HG03521 (cell line): ENCODE data around the gene TBC1D5.
"Not testable (repeated sequence)": the region's sequence is repeated elsewhere in the genome, so short reads cannot be mapped to it uniquely, and the experiment has no call there.

Source experiments
- ATAC-seq: cut with Tn5 transposase; IDR thresholded peaks from one replicate; pipeline ENCODE4 v1.9.1; 2021; ENCODE audit warnings: mild to moderate bottlenecking, moderate library complexity; ENCODE audit not compliant: unreplicated experiment

The TBC1D5 gene

DNA sequence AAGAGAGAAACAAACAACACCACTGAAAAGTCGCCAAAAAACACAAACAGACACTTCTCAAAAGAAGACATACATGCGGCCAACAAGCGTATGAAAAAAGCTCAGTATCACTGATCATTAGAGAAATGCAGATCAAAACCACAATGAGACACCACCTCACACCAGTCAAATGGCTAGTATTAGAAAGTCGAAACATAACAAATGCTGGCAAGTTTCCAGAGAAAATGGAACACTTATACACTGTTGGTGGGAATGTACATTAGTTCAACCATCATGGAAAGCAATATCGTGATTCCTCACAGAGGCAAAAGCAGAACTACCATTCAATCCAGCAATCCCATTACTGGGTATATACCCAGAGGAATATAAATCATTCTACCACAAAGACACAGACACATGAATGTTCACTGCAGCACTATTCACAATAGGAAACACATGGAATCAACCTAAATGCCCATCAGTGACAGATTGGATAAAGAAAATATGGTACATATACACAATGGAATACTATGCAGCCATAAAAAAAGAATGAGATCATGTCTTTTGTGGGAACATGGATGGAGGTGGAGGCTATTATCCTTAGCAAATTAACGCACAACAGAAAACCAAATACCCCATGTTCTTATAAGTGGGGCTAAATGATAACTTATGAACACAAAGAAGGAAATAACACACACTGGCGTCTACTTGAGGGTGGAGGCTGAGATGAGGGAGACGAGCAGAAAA is 93.6 kb downstream of the TBC1D5 start:
- not testable (repeated sequence) for ATAC-seq

DNA sequence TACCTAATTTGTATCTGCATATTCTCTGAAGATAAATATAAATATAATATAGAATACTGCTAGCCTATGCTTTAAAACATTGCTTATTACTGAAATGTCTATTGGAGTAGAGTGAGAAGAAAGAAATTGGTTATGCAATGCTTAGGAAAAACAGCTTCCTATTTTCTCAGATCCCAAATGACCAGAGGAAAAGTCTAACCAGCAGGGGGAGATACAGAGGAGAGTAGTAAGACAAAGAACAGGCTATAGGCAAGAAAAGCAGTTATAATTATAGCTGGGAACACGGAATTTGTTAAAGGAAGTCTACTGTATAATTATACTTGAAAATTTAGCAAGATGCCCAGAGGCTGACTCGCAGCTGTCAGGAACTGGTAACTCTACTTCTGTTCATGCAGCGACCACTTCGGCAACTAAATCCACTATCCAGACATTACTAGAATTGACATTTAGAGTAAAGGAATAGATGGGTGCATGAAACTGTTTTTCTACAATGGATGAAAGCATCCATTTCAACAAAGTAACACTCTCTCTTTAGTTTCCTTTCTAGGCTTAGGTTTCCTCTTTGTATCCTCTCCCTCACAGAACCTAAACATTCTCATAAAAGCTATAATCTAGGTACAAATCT is 97.2 kb downstream of the TBC1D5 start:
- no peak for ATAC-seq

- ATAC-seq = no peak
These were observed 98.7 kb downstream of the TBC1D5 start for GRCh38 chr3:17643691-17644090.

- ATAC-seq = no peak
These were observed 100.0 kb downstream of the TBC1D5 start for GRCh38 chr3:17642474-17642873.

DNA sequence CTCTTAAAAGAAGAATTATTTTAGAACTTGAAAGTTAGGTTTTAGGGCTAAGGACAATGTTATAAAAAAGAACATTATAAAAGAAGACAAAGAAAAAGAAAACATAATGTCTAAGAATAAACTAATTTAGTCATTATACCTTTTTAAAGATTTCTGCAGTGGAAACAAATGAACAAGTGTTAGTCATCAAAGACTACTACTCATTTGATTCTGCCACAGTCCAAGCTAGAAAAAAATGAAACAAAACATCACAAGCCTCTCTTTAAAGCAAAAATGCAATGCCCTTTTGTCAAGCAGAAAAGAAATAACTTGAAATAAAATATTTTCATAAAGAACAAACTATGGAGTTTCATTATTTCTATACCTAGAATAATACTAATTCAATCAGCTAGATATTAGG is 102.0 kb downstream of the TBC1D5 start:
- ATAC-seq = no peak

DNA sequence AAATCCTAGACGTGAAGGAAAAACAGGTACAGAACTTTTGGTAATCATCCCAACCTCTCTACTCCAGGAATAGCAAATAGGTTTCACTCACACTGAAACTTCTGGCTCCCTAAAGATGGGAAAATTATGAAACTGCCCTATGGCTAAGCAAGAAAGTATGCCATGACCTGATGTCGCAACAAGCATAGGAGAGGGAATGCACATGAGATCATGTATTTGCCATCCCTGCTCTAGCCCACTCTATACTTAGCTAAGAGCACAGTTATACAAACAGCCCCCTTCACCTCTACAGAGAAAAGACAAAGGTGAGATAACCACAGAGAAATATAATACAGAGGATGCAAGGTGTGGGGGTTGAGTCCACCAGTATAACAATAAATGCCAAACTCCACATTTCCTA is 102.7 kb downstream of the TBC1D5 start:
- ATAC-seq = no peak

DNA sequence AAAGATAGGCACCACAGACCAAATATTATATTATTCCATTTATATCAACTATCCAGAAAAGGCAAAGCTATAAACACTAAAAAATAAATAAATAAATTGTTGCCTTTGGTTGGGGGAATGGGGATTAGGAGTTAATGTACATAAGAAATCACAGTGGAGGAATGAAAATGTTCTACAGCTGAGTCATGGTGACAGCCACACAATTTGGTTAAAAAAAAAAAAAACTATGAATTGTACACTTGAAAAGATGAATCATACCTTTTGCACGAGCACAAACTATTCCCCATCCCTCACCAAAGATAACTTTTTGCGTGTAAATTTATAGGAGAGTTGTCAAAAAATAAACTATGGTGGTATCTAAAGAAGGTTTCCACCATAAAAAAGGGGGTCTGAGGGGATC is 103.2 kb downstream of the TBC1D5 start:
- no peak for ATAC-seq

- ATAC-seq = no peak
These were observed 104.1 kb downstream of the TBC1D5 start for GRCh38 chr3:17638356-17638755.

DNA sequence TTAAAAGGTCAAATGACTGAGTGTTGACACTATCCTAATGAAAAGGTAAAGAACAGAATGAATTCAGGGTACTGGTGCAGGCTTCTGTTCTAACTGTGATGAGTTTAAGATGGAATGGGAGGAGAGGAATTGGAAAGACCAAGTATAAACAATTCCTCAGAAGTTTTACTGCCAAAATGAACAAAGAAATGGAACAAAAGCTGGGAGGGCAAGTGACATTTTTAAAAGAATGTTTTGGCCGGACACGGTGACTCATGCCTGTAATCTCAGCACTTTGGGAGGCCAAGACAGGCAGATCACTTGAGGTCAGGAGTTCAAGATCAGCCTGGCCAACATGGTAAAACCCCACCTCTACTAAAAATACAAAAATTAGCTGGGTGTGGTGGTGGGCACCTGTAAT is 106.8 kb downstream of the TBC1D5 start:
- ATAC-seq = not testable (repeated sequence)

DNA sequence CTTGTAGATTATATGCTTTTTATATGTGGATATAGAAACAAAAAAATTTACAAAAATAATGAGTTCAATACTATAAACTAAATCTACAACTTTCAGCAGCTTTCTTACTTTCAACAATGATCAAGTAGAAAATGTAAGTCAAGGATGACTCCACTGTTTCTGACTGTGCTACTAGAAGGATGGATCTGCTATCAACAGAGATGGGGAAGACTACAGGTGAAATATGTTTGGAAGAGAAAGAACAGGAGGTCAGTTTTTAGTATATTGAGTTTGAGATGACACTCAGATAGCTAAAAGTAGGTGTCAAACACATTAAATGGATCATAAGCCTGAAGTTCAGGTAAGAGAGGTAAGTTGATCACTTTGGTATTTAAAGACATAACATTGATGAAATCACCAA is 107.5 kb downstream of the TBC1D5 start:
- no peak for ATAC-seq

DNA sequence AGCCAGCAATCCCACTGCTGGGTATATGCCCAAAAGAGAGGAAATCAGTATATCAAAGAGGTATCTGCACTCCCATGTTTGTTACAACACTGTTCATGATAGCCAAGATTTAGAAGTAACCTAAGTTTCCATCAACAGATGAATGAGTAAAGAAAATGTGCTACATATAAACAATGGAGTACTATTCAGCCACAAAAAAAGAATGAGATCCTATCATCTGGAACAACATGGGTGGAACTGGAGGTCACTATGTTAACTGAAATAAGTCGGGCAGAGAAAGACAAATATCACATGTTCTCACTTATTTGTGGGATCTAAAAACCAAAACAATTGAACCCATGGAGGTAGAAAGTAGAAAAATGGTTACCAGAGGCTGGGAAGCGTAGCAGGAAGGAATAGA is 108.2 kb downstream of the TBC1D5 start:
- no peak for ATAC-seq

- ATAC-seq = no peak
These were observed 109.9 kb downstream of the TBC1D5 start for GRCh38 chr3:17632401-17633100.

GRCh38 chr3:17631609-17632008 is 110.8 kb downstream of the TBC1D5 start:
- ATAC-seq = no peak

GRCh38 chr3:17629400-17629799 is 113.0 kb downstream of the TBC1D5 start:
- ATAC-seq = no peak

- no peak for ATAC-seq
These were observed 116.0 kb downstream of the TBC1D5 start for GRCh38 chr3:17626395-17626794.

DNA sequence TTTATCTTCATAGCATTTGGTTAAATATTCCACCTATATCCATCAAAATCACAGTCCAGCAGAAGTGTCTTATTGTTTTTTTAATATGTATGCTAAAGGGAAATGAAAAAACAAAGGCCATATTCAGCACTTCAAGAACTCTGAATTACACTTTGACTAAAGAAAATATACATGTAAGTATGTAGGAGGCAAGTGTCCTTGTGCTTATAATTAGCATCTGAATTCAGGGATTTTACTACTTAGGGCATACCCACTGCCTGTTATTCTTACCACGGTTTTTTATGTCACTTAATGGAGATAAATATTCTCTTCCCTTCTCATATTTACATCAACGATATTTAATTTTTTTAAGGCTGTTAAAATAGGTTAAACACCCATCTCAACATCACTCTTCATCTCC is 117.3 kb downstream of the TBC1D5 start:
- ATAC-seq = no peak

GRCh38 chr3:17623464-17623863 is 119.0 kb downstream of the TBC1D5 start:
- no peak for ATAC-seq

- no peak for ATAC-seq
These were observed 122.5 kb downstream of the TBC1D5 start for GRCh38 chr3:17619968-17620367.

- ATAC-seq = not testable (repeated sequence)
These were observed 129.4 kb downstream of the TBC1D5 start for GRCh38 chr3:17613017-17613416.

GRCh38 chr3:17607905-17608304 is 134.5 kb downstream of the TBC1D5 start:
- ATAC-seq = no peak

DNA sequence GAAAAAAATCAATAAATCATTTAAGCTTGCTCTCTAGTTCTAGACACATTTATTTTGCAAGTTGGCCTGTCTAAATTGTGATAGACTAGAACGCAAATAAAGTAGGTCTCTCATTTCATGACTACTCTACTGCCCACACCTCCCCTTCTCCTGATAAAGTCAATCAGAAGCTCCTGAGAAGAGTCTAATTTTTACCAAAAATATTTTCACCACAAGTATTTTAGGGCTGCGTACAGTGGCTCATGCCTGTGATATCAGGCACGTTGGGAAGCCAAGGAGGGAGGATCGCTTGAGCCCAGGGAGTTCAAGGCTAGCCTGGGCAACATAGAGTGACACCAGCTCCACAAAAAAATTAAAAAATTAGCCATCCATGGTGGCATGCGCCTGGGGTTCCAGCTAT is 136.5 kb downstream of the TBC1D5 start:
- no peak for ATAC-seq

DNA sequence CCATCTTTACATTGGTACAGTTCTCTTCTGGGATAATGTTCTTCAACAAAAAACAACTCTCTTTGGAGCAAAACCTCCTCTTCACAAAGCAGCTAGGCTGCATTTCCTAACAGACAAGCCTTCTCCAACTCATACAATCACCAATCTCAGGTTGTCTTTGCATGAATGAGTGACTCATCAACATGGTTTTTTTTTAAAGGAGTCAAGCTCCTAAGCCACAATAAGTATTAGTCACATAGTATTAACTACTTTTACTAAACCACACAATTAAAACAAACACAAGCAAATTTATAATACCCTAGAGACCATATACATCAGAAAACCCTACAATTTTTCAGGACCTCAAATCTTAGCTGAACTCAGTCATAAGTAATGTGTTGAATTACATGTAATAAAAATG is 137.4 kb downstream of the TBC1D5 start:
- ATAC-seq = no peak
